Body of pancreas (tissue), 4 donors: Measurements from ENCODE around the gene DPH2. TPM values are rescaled to one million over a fixed set of nuclear protein-coding genes. Genes with fewer than 3 reads are reported as not detected.

ENCODE experiments used
- ATAC-seq: fragments of 150-250 bp; one replicate; pipeline ENCODE4 v1.9.1; 2016
- DNase-seq, 4 donors: peaks; one replicate each; pipeline ENCODE4 v3.0.0-alpha.2; 2019
- H3K27ac ChIP-seq, 4 donors: fragments of 200-600 bp; sonication (generic); 1 replicate in 3 of 4; 2 replicates in 1 of 4; pipeline versions ENCODE4 v1.5.1 to v1.6.1; 2016 to 2019; ENCODE audit warnings: mild to moderate bottlenecking in 1 of 4, mixed read lengths in 1 of 4, moderate library complexity in 1 of 4
- H3K27me3 ChIP-seq, 2 donors: fragments of 200-600 bp; sonication (generic); one replicate each; pipeline ENCODE4 v1.6.0; 2016; ENCODE audit warnings: mild to moderate bottlenecking in 1 of 2
- H3K36me3 ChIP-seq, 2 donors: fragments of 200-600 bp; sonication (generic); replicated peaks in 1 of 2; 2 replicates each; pipeline ENCODE4 v1.5.1; 2016; ENCODE audit warnings: low read depth in 2 of 2; ENCODE audit not compliant: insufficient read depth in 1 of 2
- H3K4me1 ChIP-seq: fragments of 200-600 bp; sonication (generic); one replicate; pipeline ENCODE4 v1.6.0; 2016
- H3K4me3 ChIP-seq, 2 donors: fragments of 200-600 bp; sonication (generic); 1 replicate in 1 of 2; 2 replicates in 1 of 2; pipeline ENCODE4 v1.5.1; 2016 to 2019
- H3K9me3 ChIP-seq, 3 donors: fragments of 200-600 bp; sonication (generic); 1 replicate in 2 of 3; 2 replicates in 1 of 3; pipeline ENCODE4 v1.5.1; 2016
- CTCF ChIP-seq, 7 experiments: fragments of 450-650 bp in 4 of 7; fragments of 200-600 bp in 3 of 7; sonication (generic) in 3 of 7; IDR thresholded peaks; one replicate each; pipeline ENCODE4 v1.5.1; 2016 to 2019; ENCODE audit warnings: antibody characterized with exemption in 7 of 7
- POLR2A ChIP-seq, 3 donors: fragments of 450-650 bp; IDR thresholded peaks; one replicate each; pipeline ENCODE4 v1.6.1; 2016; ENCODE audit warnings: antibody characterized with exemption in 3 of 3, mild to moderate bottlenecking in 2 of 3
- WGBS, 2 donors: methylation state at CpG; one replicate each; pipeline ENCODE4 v1.1.5; 2017; 5-methylcytosine and 5-hydroxymethylcytosine counted together
- intact Hi-C: fragments of 100-400 bp; cut with DNase I; formaldehyde crosslinking; loops from one replicate; pipeline ENCODE4 v1.15.1; 2023
- total RNA-seq, 2 donors: library from RNA; depleted of rRNA; stranded (reverse); fragments of >200 nt; gene quantifications; one replicate each; pipeline ENCODE4 v1.1.0, GENCODE V29; 2016

The DPH2 gene
- total RNA-seq, 2 donors from 2014 or later, result 25.4 to 35.3 TPM

- no peaks in the 10 kb centered on the region for H3K27me3 ChIP-seq
- no peak overlapping the region for H3K27ac ChIP-seq
- H3K36me3 ChIP-seq, result no peaks in the 10 kb centered on the region
- DNase-seq (no peak), ATAC-seq (no peak)
- no peaks in the 10 kb centered on the region for H3K9me3 ChIP-seq
- intact Hi-C loops, result no loop called here
- WGBS, 2 donors, result 80 to 83% methylated on average over 5 of the region's 5 CpGs
- no peak for TF ChIP-seq CTCF (IDR thresholded peaks at IDR 0.05)
- TF ChIP-seq POLR2A (IDR thresholded peaks at IDR 0.05), result no peak
- H3K4me3 ChIP-seq, result no peak overlapping the region
- no peaks in the 10 kb centered on the region for H3K4me1 ChIP-seq
Observed at GRCh38 chr1:43963890-43964289, 5.9 kb upstream of the DPH2 start.

GRCh38 chr1:43965316-43965715, 4.5 kb upstream of the DPH2 start:
- Histone ChIP-seq H3K27me3 (no peaks in the 10 kb centered on the region), H3K36me3 (no peaks in the 10 kb centered on the region), H3K9me3 (no peaks in the 10 kb centered on the region), H3K4me3 (no peak overlapping the region), H3K27ac (no peak overlapping the region), H3K4me1 (peaks cover 7% of the 10 kb centered on the region)
- TF ChIP-seq POLR2A (IDR thresholded peaks at IDR 0.05), result no peak
- TF ChIP-seq CTCF (IDR thresholded peaks at IDR 0.05), result no peak
- ATAC-seq, result no peak
- WGBS, 2 donors, result 90 to 92% methylated on average over 2 to 3 of the region's 3 CpGs
- intact Hi-C loops, result no loop called here
- DNase-seq, result no peak

GRCh38 chr1:43968348-43968948, 1.4 kb upstream of the DPH2 start:
- Histone ChIP-seq H3K4me3 (no peak overlapping the region), H3K27ac (no peak overlapping the region), H3K36me3 (no peaks in the 10 kb centered on the region), H3K9me3 (no peaks in the 10 kb centered on the region), H3K4me1 (peaks cover 21% of the 10 kb centered on the region), H3K27me3 (no peaks in the 10 kb centered on the region)
- intact Hi-C loops, result no loop called here
- WGBS, 2 donors, result 83 to 86% methylated on average over 6 of the region's 6 CpGs
- no peak for ATAC-seq
- DNase-seq, result peak in 1 of 4 donors; percentile 37
- TF ChIP-seq POLR2A (IDR thresholded peaks at IDR 0.05), result no peak
- no peak for TF ChIP-seq CTCF (IDR thresholded peaks at IDR 0.05)

- TF ChIP-seq CTCF (IDR thresholded peaks at IDR 0.05) (peak in 2 of 7 experiments; percentile 15 to 19), POLR2A (IDR thresholded peaks at IDR 0.05) (no peak)
- Histone ChIP-seq H3K27ac (no peak overlapping the region), H3K4me1 (peaks cover 26% of the 10 kb centered on the region), H3K36me3 (no peaks in the 10 kb centered on the region), H3K27me3 (no peaks in the 10 kb centered on the region), H3K4me3 (no peak overlapping the region), H3K9me3 (no peaks in the 10 kb centered on the region)
- 56 to 57% methylated on average over 7 of the region's 7 CpGs for WGBS, 2 donors
- DNase-seq, result no peak
- ATAC-seq, result no peak
- intact Hi-C loops, result no loop called here
Observed at GRCh38 chr1:43969416-43969745, 429 bp upstream of the DPH2 start.

- Histone ChIP-seq H3K9me3 (no peaks in the 10 kb centered on the region), H3K4me1 (peaks cover 28% of the 10 kb centered on the region), H3K27ac (no peak overlapping the region), H3K36me3 (no peaks in the 10 kb centered on the region), H3K27me3 (no peaks in the 10 kb centered on the region), H3K4me3 (peak overlapping the region; percentile 21 to 94)
- intact Hi-C loops, result no loop called here
- ATAC-seq, result no peak
- WGBS, 2 donors, result 29 to 47% methylated on average over 5 of the region's 5 CpGs
- DNase-seq, result no peak
- no peak for TF ChIP-seq POLR2A (IDR thresholded peaks at IDR 0.05)
- no peak for TF ChIP-seq CTCF (IDR thresholded peaks at IDR 0.05)
Observed at GRCh38 chr1:43970502-43970901, 692 bp downstream of the DPH2 start.
